Measurements from ENCODE around the gene JAG1. TPM values are rescaled to one million over a fixed set of nuclear protein-coding genes. Genes with fewer than 3 reads are reported as not detected.

The JAG1 gene
- total RNA-seq, 2 experiments from 2014 or later, result 0.13 to 0.15 TPM

DNA sequence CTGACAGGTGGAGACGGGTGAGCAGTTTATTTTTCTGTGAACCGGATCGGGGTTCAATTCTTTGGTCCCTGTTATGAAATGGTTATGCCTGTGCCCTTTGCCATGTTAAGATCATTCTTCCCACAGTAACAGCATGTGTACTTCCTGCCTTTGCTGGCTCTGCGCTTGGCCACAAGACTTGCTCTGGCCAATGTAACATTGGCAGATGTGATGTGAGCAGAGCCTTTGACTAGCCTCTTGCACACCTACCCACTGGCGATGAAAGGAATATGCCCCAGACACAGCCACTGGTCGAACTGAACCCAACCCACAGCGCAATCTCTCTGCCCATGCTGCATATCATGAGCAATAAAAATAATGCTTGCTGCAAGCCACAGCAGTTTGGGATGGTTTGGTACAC lies 31.9 kb downstream of the JAG1 start:
- POLR2A ChIA-PET, result no interaction called here
- CTCF ChIA-PET, result no interaction called here

- CTCF ChIA-PET, result interaction anchor here (0.6 kb wide), 1 partner anchor 101 kb away, joined by 4 read pairs; no protein-coding TSS in a partner anchor
- POLR2A ChIA-PET, result no interaction called here
These were observed 32.3 kb downstream of the JAG1 start for GRCh38 chr20:10641467-10641866.

- POLR2A ChIA-PET, result no interaction called here
These were observed 32.9 kb downstream of the JAG1 start for GRCh38 chr20:10640897-10641296.

DNA sequence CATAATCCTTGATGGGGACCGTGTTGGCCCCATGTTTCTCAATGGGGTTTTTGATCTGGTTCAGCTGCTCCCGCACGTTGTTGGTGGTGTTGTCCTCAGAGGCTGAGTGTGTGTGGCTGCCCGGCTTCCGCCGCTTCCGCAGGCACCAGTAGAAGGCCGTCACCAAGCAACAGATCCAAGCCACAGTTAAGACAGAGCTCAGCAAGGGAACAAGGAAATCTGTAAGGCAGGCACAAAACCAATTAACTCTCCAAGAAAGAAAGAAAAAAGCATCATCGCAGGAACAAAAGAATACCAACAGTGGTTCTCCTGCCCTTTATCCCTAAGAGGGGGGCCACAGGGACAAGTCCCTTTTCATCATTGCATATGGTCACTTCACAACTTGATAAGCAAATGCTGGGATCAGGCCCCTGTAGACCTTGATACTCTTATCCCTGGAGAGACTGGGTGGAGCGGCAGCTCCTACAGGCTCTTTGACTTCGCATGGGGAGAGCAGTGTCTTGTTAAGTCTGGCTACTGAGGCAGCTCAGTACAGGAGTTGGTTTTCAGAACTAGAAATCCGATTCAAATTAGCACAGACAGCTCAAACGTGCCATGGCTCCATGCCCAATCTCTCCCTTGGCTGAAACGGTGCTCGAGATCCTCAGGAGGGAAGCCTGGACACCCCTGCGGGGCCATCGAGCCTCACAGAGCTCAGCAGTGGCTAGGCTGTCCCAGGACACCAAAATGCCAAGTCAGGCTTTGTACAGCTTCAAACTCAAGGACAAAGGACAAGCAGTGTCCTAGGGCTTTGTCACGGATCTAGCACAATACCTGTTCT lies 33.9 kb downstream of the JAG1 start:
- ChIA-PET CTCF (no interaction called here), POLR2A (no interaction called here)

More at GRCh38 chr20:10640897-10641296, 32.9 kb downstream of the JAG1 start:
- CTCF ChIA-PET, result interaction anchor here (0.6 kb wide), 1 partner anchor 101 kb away, joined by 4 read pairs; no protein-coding TSS in a partner anchor

DNA sequence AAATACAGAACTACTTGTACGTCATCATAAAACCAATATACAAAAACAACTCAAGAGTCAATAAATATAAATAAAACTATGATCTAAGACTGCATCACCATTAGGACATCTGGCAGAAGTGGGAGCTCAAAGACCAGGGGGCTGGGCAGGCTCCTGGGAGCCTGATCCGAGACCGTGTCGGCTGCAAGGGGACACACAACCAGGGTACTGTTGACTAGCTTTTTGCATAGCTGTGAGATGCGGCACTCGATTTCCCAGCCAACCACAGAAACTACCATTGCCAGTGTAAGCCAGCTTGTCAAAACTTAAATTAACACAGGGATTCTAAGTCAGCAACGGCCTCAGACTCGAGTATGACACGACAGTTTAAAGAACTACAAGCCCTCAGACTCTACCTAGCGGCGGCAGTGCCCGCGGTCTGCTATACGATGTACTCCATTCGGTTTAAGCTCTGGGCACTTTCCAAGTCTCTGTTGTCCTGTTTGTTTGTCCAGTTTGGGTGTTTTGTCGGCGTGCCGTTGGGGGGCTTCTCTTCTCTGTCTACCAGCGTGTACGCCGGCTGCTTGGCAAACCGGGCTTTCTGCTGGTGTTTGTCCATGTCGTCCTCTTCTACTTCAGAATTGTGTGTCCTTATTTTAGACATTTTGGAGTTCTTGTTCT lies 34.6 kb downstream of the JAG1 start:
- CTCF ChIA-PET, result no interaction called here
- POLR2A ChIA-PET, result no interaction called here

GRCh38 chr20:10637563-10637962 lies 36.2 kb downstream of the JAG1 start:
- ChIA-PET CTCF (no interaction called here), POLR2A (no interaction called here)

DNA sequence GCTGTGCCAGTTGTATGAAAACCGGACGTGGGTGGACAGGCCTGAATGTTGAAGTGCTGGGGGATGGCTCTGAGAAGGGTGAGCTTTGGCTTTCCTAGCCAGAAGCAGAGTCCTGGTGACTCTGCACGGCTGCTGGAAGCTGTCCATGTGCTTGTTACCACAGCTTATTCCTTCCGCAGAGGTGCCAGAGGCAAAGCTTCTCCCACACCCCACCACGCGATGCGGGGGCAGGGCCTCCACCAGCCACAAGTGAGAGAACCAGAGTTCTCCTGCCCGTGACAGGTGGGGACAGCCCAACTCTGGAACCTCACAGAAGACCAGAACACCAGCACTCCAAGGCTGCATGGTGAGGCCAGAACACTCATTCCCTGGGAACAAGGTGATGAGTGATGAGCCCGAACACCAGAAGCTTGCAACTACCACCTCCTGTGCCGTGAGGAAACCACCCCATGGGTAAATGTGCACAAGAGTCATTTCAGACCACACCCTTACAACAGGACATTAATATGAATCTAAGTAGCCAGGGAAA lies 36.7 kb downstream of the JAG1 start:
- CTCF ChIA-PET, result interaction anchor here (0.7 kb wide), 1 partner anchor 302 kb away, joined by 4 read pairs; no protein-coding TSS in a partner anchor
- POLR2A ChIA-PET, result no interaction called here

- POLR2A ChIA-PET, result no interaction called here
- CTCF ChIA-PET, result interaction anchor here (0.7 kb wide), 1 partner anchor 301 kb away, joined by 4 read pairs; no protein-coding TSS in a partner anchor
These were observed 37.4 kb downstream of the JAG1 start for GRCh38 chr20:10636326-10636818.

DNA sequence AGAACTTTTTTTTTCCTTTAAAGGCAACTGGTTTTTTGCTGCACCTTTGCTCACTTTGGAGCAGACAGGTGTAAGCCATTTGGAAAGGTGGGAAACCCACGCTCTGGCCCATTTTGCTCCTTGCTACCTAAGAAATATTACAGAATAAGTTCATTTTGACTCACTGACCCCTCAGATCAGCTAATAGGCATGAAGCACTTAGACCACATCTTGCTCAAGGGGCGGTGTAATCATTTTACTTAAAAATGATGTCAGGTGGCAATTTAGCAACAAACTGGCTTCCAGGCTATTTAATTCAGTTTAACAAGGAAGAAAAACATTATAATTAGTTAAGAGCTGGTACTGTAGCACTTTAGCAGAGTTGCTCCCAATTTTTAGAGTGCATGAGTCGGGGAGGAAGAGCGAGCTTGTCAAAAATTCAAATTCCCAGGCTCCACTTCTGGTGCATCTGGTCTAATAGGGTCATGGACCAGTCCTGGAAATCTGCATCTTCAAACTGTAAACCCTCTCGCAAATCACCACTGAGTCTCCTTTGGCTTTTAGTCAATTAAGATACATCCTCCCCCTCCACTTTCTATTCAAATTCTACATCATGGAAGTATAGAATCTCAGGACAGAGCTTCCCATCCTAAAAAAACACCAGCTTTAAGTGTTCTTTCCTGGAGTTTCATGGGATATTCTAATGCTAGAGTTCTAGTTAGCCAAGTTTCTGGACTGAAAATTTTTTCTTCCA lies 38.2 kb downstream of the JAG1 start:
- ChIA-PET POLR2A (no interaction called here), CTCF (no interaction called here)

GRCh38 chr20:10634683-10635411 lies 39.0 kb downstream of the JAG1 start:
- CTCF ChIA-PET, result no interaction called here
- POLR2A ChIA-PET, result no interaction called here

DNA sequence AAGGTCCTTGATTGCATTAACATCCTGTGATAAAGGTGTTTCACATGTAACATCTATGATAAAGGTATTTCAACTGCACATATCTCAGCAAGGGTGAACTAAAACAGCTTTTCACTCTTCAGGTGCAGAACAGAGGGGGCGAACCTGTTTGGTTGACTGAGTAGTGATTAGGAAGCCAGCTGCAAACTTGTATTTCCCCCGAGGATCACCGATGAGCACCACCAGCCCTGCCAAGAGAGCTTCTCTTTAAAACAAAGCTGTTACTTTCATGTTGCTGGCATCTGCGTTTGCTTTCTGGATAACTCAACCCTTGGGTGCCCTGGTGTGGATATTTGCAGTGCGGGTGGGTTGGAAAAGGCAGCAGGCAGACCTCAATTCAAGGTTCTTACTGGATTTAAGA lies 39.6 kb downstream of the JAG1 start:
- POLR2A ChIA-PET, result no interaction called here
- CTCF ChIA-PET, result no interaction called here

DNA sequence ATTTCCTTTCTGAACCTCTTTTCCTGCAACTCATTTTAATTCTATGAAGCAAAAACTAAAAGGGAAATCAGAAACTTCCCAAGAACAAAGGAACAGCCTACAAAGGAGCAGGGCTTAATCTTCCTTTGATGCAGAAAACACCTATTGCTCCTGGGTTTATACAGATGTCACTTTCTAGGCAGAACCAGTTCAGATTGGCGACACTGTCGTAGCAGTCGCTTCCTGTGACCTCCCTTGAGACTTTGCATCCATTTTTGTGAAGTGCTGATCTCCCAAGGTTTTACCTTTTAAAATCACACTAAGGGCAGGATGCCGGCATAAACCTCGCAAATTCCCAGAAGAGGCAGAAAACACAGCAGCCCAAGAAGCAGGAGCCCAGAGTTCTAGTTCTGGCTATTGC lies 40.1 kb downstream of the JAG1 start:
- ChIA-PET POLR2A (no interaction called here), CTCF (no interaction called here)

DNA sequence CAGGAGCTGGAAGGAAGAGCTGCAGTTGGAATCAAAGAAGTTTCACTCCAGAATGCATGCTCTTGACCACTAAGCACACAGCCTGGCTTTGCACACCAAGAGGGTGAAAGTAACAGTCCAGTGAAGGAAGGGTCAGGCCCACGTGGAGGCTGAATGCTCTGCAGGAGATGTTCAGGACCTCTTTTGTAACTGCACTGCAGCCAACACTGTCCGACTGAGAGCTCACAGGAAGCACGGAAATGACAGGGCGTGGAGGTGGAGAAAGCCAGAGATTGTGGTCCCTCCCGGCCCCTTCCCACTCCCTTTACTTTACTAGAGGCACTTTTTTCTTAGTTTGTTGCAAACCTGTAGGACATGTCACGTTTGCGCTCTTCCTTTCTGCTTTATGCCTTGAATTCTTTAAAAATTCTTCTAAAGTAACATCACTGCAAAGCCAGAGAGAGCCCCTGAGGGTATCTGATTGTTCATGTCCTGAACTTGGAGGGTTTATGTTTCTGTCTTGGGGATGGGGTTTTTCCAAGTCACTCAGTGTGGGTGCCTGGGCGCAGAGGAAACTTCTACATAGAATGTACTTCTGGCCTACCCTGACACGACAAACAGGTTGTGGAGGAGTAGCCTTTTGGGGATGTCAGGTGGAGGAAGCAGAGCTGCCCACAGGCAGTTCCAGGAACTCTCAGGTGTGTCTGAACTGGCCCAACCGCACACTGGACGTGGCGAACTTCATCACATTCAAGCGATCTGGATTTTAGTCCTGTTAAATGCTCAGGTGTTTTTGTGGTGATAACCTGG lies 40.9 kb downstream of the JAG1 start:
- POLR2A ChIA-PET, result no interaction called here
- CTCF ChIA-PET, result no interaction called here

- ChIA-PET POLR2A (no interaction called here), CTCF (no interaction called here)
These were observed 42.7 kb downstream of the JAG1 start for GRCh38 chr20:10631126-10631525.

DNA sequence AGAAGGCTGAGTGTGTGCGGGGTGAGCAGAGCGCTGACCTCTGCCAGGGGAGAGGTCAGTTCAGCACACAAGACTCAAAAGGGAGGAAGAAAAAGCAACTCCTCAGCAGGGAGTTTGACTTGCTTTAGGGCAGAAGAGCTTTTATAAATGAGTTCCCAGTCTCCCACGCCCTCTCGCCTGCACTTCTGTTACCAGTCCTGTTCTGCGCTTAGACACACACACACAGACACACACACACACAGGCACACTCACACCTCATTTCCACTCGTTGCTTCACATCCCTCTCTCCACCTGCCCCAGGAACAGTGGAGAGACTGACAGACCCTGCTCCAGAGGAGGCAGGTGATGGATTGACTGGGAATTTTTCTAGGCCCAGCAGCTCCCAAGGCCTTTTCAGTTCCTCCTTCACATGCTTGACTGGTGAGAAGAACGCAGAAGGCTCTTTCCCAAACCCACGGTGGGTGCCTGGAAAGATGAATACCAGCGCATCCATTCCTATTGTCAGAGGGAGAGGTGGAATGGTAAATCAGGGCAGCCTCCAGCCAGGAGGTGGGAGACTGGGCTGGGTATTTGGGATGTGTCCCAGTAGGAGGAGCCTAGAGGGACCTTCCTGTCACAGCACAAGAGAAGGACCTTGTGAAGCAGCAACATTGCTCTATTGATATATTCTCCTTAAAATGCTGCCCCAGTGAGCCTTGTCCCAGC lies 43.7 kb downstream of the JAG1 start:
- CTCF ChIA-PET, result no interaction called here
- POLR2A ChIA-PET, result no interaction called here

- ChIA-PET POLR2A (no interaction called here), CTCF (no interaction called here)
These were observed 46.9 kb downstream of the JAG1 start for GRCh38 chr20:10626896-10627295.

GRCh38 chr20:10625641-10626040 lies 48.2 kb downstream of the JAG1 start:
- ChIA-PET POLR2A (no interaction called here), CTCF (no interaction called here)

DNA sequence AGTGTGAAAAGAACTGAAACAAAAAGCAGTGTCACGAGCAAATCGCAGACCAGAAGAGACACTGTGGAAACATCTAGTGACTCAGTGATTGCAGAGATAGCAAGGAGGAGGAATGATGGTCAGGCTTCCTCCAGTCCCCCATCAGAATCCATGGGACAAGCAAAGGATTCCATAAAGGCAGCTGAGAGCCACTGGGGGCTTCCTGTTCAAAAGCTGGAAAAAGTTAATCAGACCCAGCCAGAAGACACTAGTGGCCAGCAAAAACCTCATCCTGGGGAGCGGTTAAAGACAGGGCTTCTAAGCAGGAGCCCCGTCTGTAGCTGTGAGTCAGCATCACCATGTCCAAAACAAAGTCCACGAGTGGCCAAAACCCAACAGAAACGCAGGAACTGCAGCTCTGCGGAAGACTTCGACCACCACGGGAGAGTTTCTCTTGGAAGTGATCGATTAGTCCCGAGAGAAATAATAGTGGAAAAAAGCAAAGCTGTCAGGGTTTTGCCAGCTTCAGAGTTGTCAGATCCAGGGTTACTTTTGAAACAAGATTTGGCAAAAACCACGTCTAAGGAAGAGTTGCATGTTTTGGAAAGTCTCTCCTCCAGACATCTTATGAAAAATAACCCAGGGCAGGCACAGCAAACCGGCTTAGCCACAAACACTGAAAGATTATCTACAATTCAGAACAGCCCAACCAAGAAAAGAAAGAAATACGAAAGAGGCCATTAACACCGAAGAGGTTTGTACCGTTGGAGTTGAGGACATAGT lies 51.0 kb downstream of the JAG1 start:
- ChIA-PET POLR2A (no interaction called here), CTCF (no interaction called here)

All from activated CD8-positive, alpha-beta memory T cell treated with anti-CD3 and anti-CD28 coated beads for 36 hours (primary cell).